Measurements from ENCODE around the gene TTC14. TPM values are rescaled to one million over a fixed set of nuclear protein-coding genes. Genes with fewer than 3 reads are reported as not detected.

Gene TTC14
- total and polyA plus RNA-seq, 4 donors = 5.3 to 34.5 (median 13.2) TPM

DNA sequence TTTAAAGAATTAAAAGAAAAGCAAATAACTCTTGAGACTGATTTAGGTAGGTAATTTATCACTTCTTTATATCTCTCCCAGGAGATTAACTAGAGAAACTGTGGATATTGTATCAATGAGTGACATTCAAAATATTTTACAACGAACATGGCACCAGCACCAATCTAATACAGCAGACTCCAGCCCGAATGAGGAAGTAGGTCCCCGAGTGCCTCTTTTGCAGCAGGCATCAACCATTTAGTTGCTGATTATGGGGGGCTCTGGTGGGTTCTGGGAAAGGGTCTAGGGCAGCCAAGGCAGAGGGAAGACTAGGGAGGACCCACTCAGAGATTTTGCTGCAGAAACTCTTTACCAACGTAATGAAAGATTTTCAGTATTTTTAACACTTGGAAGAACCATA, 31.7 kb upstream of the TTC14 start:
- DNase-seq (ENCODE audit: low spot score) = no peak
- no peak overlapping the region for H3K4me3 ChIP-seq (ENCODE audit: low read depth in 1 of 3, low read length in 3 of 3)
- peaks cover 0 to 1% (median 0%) of the 10 kb centered on the region in 4 donors for H3K9me3 ChIP-seq (ENCODE audit: control insufficient read depth in 4 of 4, low read length in 3 of 4)
- no peaks in the 10 kb centered on the region for H3K4me1 ChIP-seq (ENCODE audit: control insufficient read depth in 4 of 4, insufficient read depth in 4 of 4, low read length in 3 of 4)
- H3K36me3 ChIP-seq (ENCODE audit: control insufficient read depth in 4 of 4, insufficient read depth in 3 of 4, low read depth in 1 of 4, low read length in 3 of 4) = no peaks in the 10 kb centered on the region
- 64% methylated on average over 4 of the region's 4 CpGs for WGBS
- no peaks in the 10 kb centered on the region for H3K27me3 ChIP-seq (ENCODE audit: control insufficient read depth in 4 of 4, insufficient read depth in 4 of 4, low read length in 3 of 4)
- H3K9ac ChIP-seq (ENCODE audit: low read depth in 1 of 2, low read length in 2 of 2) = no peak overlapping the region
- H3K27ac ChIP-seq (ENCODE audit: low read depth in 1 of 2, low read length in 2 of 2) = no peak overlapping the region
- no peak for TF ChIP-seq YY1 (IDR thresholded peaks at IDR 0.05)
- TF ChIP-seq FOXA1 (IDR thresholded peaks at IDR 0.05) = no peak
- no peak for TF ChIP-seq CTCF (IDR thresholded peaks at IDR 0.05; ENCODE audit: low read depth, low read length, missing input control)
- TF ChIP-seq HNF4G (IDR thresholded peaks at IDR 0.05) = no peak
- no peak for TF ChIP-seq RXRA (IDR thresholded peaks at IDR 0.05)
- no peak for TF ChIP-seq REST (IDR thresholded peaks at IDR 0.05)
- TF ChIP-seq RAD21 (IDR thresholded peaks at IDR 0.05) = no peak
- TF ChIP-seq, protein P1, sequence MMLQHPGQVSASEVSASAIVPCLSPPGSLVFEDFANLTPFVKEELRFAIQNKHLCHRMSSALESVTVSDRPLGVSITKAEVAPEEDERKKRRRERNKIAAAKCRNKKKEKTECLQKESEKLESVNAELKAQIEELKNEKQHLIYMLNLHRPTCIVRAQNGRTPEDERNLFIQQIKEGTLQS (IDR thresholded peaks at IDR 0.05) = no peak

GRCh38 chr3:180571831-180572598, 29.9 kb upstream of the TTC14 start:
- H3K9ac ChIP-seq (ENCODE audit: low read depth in 1 of 2, low read length in 2 of 2) = no peak overlapping the region
- no peaks in the 10 kb centered on the region for H3K36me3 ChIP-seq (ENCODE audit: control insufficient read depth in 4 of 4, insufficient read depth in 3 of 4, low read depth in 1 of 4, low read length in 3 of 4)
- 77% methylated on average over 6 of the region's 6 CpGs for WGBS
- H3K27ac ChIP-seq (ENCODE audit: low read depth in 1 of 2, low read length in 2 of 2) = no peak overlapping the region
- no peaks in the 10 kb centered on the region for H3K27me3 ChIP-seq (ENCODE audit: control insufficient read depth in 4 of 4, insufficient read depth in 4 of 4, low read length in 3 of 4)
- H3K4me1 ChIP-seq (ENCODE audit: control insufficient read depth in 4 of 4, insufficient read depth in 4 of 4, low read length in 3 of 4) = no peaks in the 10 kb centered on the region
- peaks cover 0 to 1% (median 0%) of the 10 kb centered on the region in 4 donors for H3K9me3 ChIP-seq (ENCODE audit: control insufficient read depth in 4 of 4, low read length in 3 of 4)
- H3K4me3 ChIP-seq (ENCODE audit: low read depth in 1 of 3, low read length in 3 of 3) = no peak overlapping the region
- DNase-seq (ENCODE audit: low spot score) = no peak
- TF ChIP-seq, protein P2, sequence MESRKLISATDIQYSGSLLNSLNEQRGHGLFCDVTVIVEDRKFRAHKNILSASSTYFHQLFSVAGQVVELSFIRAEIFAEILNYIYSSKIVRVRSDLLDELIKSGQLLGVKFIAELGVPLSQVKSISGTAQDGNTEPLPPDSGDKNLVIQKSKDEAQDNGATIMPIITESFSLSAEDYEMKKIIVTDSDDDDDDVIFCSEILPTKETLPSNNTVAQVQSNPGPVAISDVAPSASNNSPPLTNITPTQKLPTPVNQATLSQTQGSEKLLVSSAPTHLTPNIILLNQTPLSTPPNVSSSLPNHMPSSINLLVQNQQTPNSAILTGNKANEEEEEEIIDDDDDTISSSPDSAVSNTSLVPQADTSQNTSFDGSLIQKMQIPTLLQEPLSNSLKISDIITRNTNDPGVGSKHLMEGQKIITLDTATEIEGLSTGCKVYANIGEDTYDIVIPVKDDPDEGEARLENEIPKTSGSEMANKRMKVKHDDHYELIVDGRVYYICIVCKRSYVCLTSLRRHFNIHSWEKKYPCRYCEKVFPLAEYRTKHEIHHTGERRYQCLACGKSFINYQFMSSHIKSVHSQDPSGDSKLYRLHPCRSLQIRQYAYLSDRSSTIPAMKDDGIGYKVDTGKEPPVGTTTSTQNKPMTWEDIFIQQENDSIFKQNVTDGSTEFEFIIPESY (IDR thresholded peaks at IDR 0.05) = no peak
- TF ChIP-seq GABPA (IDR thresholded peaks at IDR 0.05 in 1 of 2, conservative IDR thresholded peaks at IDR 0.05 in 1 of 2) (no peak), NR2F2 (IDR thresholded peaks at IDR 0.05) (no peak), HNF4A (conservative IDR thresholded peaks at IDR 0.05) (no peak), SP1 (IDR thresholded peaks at IDR 0.05) (no peak), FOXA1 (IDR thresholded peaks at IDR 0.05) (no peak), EGR1 (IDR thresholded peaks at IDR 0.05; ENCODE audit: low read depth in 2 of 2) (no peak), HNF4G (IDR thresholded peaks at IDR 0.05) (no peak), FOXA2 (IDR thresholded peaks at IDR 0.05) (no peak), YY1 (IDR thresholded peaks at IDR 0.05) (no peak), JUND (IDR thresholded peaks at IDR 0.05) (no peak), REST (IDR thresholded peaks at IDR 0.05) (no peak), MAX (IDR thresholded peaks at IDR 0.05) (no peak), CTCF (IDR thresholded peaks at IDR 0.05; ENCODE audit: low read depth, low read length, missing input control) (no peak)
